ENCODE measurements around the gene HIBCH. TPM values are rescaled to one million over a fixed set of nuclear protein-coding genes. Genes with fewer than 3 reads are reported as not detected.
A peak's percentile ranks its signal among the peaks of the same experiment; 100 is the strongest.

Gene HIBCH
- total and polyA plus RNA-seq, 2 experiments from 2014 or later = 25.7 to 42.3 TPM

DNA sequence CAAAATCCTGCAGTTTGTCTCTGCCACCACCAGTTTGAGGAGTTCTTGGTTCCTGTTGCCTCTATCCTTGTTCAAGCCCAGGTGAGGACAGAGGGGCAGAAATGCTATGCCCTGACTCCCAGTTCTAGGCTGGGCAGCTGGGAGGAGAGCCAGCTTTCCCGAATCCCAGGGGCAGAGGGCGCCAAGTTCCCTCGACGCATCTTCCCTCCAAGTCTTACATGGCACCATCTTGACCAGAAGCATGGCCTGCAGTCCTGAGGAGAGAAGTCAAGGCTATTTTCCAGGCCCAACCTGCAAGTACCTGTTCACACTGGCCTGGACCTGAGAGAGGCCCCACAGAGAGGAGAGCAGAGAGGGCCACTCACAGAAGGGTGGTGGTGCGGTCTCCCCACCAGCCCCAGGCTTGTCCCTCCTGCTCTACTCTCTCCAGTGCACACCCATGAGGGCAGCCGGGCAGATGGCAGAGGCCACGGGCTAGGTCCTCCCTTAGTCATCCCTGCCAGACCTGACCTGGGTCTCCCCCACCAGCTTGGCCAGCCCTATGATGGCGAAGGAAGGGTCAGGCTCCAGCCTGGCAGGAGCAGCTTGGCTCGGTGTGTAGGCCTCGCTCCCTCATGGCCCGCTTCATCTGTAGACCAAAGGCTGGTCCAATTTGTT, 141.4 kb downstream of the HIBCH start:
- Histone ChIP-seq H3K79me2 (replicated peaks; ENCODE audit: insufficient read depth) (no peaks in the 10 kb centered on the region), H3K9me2 (ENCODE audit: insufficient read depth) (no peaks in the 10 kb centered on the region), H3K4me1 (ENCODE audit: insufficient read depth) (peaks cover 8% of the 10 kb centered on the region; the same call in 1 of the 2 replicates), H3K4me2 (no peak overlapping the region), H4K20me1 (replicated peaks; ENCODE audit: insufficient read depth) (no peaks in the 10 kb centered on the region), H3K27ac (ENCODE audit: low read depth) (no peak overlapping the region), H3K4me3 (no peak overlapping the region), H3K27me3 (ENCODE audit: insufficient read depth) (peaks cover 28% of the 10 kb centered on the region), H2AFZ (no peak overlapping the region), H3F3A (replicated peaks; ENCODE audit: low read depth) (no peaks in the 10 kb centered on the region), H3K36me3 (ENCODE audit: insufficient read depth) (no peaks in the 10 kb centered on the region)
- DNase-seq (ENCODE audit: low spot score) (peak; percentile 17), ATAC-seq (no peak)
- no peaks in the 10 kb centered on the region; the same call in 2 of the 3 replicates for H3K36me3 Mint-ChIP-seq (ENCODE audit: low read depth)
- H3K9me3 Mint-ChIP-seq = no peaks in the 10 kb centered on the region
- peaks cover 9% of the 10 kb centered on the region for H3K4me1 Mint-ChIP-seq
- no peak overlapping the region for H3K27ac Mint-ChIP-seq
- no peak overlapping the region for H3K4me3 Mint-ChIP-seq
- peaks cover 2% of the 10 kb centered on the region for H3K27me3 Mint-ChIP-seq (ENCODE audit: insufficient read depth, low read depth, poor library complexity)
- peak in 1 of 2 experiments; percentile 52; a peak in 2 of 4 replicates for TF ChIP-seq CTCF (conservative IDR thresholded peaks at IDR 0.05; ENCODE audit: low read depth in 2 of 2)
- TF ChIP-seq POLR2AphosphoS5 (IDR thresholded peaks at IDR 0.05; ENCODE audit: low read depth) = no peak

DNA sequence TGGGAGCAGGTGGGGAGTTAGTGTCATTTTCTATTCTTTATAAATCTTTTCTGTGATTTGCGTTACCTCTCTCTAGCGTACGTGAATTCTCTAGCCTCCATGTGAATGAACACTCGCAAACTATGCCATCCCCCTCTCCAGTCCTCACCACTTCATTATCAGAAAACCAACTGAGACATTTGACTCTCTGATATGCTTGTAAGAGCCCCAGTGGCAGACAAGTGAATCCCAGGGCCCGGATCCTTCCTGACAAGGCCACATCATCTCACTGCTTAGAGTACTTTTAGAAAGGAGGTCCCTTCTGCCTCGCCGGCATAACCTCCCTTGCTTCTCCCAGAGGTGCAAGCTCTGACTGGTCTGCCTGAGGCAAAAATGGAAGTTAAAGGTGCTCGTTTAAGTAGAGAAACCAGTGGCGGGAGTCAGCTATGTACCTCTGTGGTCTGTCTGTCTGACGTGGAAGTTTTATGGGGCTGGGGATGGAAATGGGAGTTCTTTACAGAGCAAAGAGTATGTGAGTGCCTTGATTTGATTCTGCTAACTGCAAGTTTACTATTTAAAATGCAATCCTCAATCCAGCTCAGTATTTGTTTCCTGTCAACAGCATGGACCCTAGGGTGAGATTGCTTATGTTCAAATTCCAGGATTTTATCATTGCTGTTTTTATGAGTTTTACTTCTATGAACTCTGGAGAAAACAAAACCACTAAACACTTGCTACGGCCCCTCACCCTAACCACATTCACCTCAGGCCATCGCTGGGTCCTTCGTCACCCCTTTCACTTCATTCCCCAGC, 142.2 kb downstream of the HIBCH start:
- Mint-ChIP-seq H3K9me3 (no peaks in the 10 kb centered on the region), H3K27ac (no peak overlapping the region), H3K4me1 (peaks cover 9% of the 10 kb centered on the region), H3K27me3 (ENCODE audit: insufficient read depth, low read depth, poor library complexity) (peaks cover 2% of the 10 kb centered on the region), H3K4me3 (no peak overlapping the region), H3K36me3 (ENCODE audit: low read depth) (no peaks in the 10 kb centered on the region; the same call in 2 of the 3 replicates)
- Histone ChIP-seq H3K79me2 (replicated peaks; ENCODE audit: insufficient read depth) (no peaks in the 10 kb centered on the region), H3K36me3 (ENCODE audit: insufficient read depth) (no peaks in the 10 kb centered on the region), H4K20me1 (replicated peaks; ENCODE audit: insufficient read depth) (no peaks in the 10 kb centered on the region), H3K4me1 (ENCODE audit: insufficient read depth) (peaks cover 8% of the 10 kb centered on the region; the same call in 1 of the 2 replicates), H3K9me2 (ENCODE audit: insufficient read depth) (no peaks in the 10 kb centered on the region), H3F3A (replicated peaks; ENCODE audit: low read depth) (no peaks in the 10 kb centered on the region), H2AFZ (0 out of 2 replicates have a peak overlapping the region, but pooled peaks have one; percentile 43), H3K4me3 (no peak overlapping the region), H3K4me2 (no peak overlapping the region), H3K27ac (ENCODE audit: low read depth) (no peak overlapping the region), H3K27me3 (ENCODE audit: insufficient read depth) (peaks cover 26% of the 10 kb centered on the region)
- DNase-seq (ENCODE audit: low spot score) = peak; percentile 18
- TF ChIP-seq CTCF (conservative IDR thresholded peaks at IDR 0.05; ENCODE audit: low read depth in 2 of 2) (no peak), CREB1 (CRISPR knock-in tag; IDR thresholded peaks at IDR 0.05; ENCODE audit: low read depth) (no peak), JUNB (IDR thresholded peaks at IDR 0.05; ENCODE audit: unreplicated experiment) (no peak), EZH2 (IDR thresholded peaks at IDR 0.05; ENCODE audit: low read depth, unreplicated experiment) (no peak), EZH2phosphoT487 (IDR thresholded peaks at IDR 0.05; ENCODE audit: unreplicated experiment) (no peak), ZNF114 (CRISPR knock-in tag; IDR thresholded peaks at IDR 0.05) (no peak), NANOG (IDR thresholded peaks at IDR 0.05; ENCODE audit: borderline replicate concordance) (no peak), POLR2AphosphoS5 (IDR thresholded peaks at IDR 0.05; ENCODE audit: low read depth) (no peak)
- TF ChIP-seq, protein P1, sequence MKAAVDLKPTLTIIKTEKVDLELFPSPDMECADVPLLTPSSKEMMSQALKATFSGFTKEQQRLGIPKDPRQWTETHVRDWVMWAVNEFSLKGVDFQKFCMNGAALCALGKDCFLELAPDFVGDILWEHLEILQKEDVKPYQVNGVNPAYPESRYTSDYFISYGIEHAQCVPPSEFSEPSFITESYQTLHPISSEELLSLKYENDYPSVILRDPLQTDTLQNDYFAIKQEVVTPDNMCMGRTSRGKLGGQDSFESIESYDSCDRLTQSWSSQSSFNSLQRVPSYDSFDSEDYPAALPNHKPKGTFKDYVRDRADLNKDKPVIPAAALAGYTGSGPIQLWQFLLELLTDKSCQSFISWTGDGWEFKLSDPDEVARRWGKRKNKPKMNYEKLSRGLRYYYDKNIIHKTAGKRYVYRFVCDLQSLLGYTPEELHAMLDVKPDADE (IDR thresholded peaks at IDR 0.05) = no peak
- ATAC-seq = no peak
